Measurements from ENCODE around the gene CCDC117. TPM values are rescaled to one million over a fixed set of nuclear protein-coding genes. Genes with fewer than 3 reads are reported as not detected.

The CCDC117 gene
- total RNA-seq, 1 experiment from 2014 or later, result 18.1 TPM

GRCh38 chr22:28791841-28792490, 19.5 kb downstream of the CCDC117 start:
- no peak overlapping the region for H3K4me3 ChIP-seq (ENCODE audit: low read depth in 2 of 2, low read length in 2 of 2)
- DNase-seq (ENCODE audit: low read depth, low spot score) (no peak), ATAC-seq (0 out of 2 replicates have a peak, but pooled peaks have one; percentile 45)
- no peaks in the 10 kb centered on the region for H3K4me1 ChIP-seq (ENCODE audit: control insufficient read depth, insufficient read depth, low read length)
- intact Hi-C loops (cut with micrococcal nuclease; ENCODE audit: unreplicated experiment), result no loop called here
- BruUV-seq (replicated peaks), result no TSS peak
- no peaks in the 10 kb centered on the region for H3K27me3 ChIP-seq (ENCODE audit: control insufficient read depth, insufficient read depth, low read length)
- ChIA-PET POLR2A (no interaction called here), CTCF (interaction anchor here (0.6 kb wide), 1 partner anchor 443 kb away, joined by 5 read pairs; no protein-coding TSS in a partner anchor)
- peaks cover 26% of the 10 kb centered on the region for H3K36me3 ChIP-seq (ENCODE audit: control insufficient read depth, insufficient read depth, low read length)
- H3K27ac ChIP-seq (ENCODE audit: low read length), result no peak overlapping the region
- no peak for TF ChIP-seq POLR2AphosphoS5 (IDR thresholded peaks at IDR 0.05; ENCODE audit: low read depth, low read length)
- TF ChIP-seq SIN3A (IDR thresholded peaks at IDR 0.05; ENCODE audit: borderline replicate concordance, insufficient read depth, low read depth, low read length), result no peak
- no peak for TF ChIP-seq TCF7L2 (IDR thresholded peaks at IDR 0.05; ENCODE audit: low read depth, low read length)
- TF ChIP-seq CTCF (IDR thresholded peaks at IDR 0.05), result no peak
- no peak for TF ChIP-seq REST (IDR thresholded peaks at IDR 0.05; ENCODE audit: insufficient read depth in 1 of 2, low read depth in 2 of 2, low read length in 1 of 2)
- in situ Hi-C loops (cut with HindIII; ENCODE audit: low pct_unique_long_range_greater_than_20kb, low sequenced_read_pairs), result no loop called here
- H3K9me3 ChIP-seq (ENCODE audit: control insufficient read depth, insufficient read depth, low read depth, low read length), result no peaks in the 10 kb centered on the region

- BruUV-seq (replicated peaks), result no TSS peak
- Histone ChIP-seq H3K4me1 (ENCODE audit: control insufficient read depth, insufficient read depth, low read length) (no peaks in the 10 kb centered on the region), H3K27me3 (ENCODE audit: control insufficient read depth, insufficient read depth, low read length) (no peaks in the 10 kb centered on the region), H3K27ac (ENCODE audit: low read length) (no peak overlapping the region), H3K9me3 (ENCODE audit: control insufficient read depth, insufficient read depth, low read depth, low read length) (no peaks in the 10 kb centered on the region), H3K36me3 (ENCODE audit: control insufficient read depth, insufficient read depth, low read length) (peaks cover 26% of the 10 kb centered on the region), H3K4me3 (ENCODE audit: low read depth in 2 of 2, low read length in 2 of 2) (no peak overlapping the region)
- CTCF ChIA-PET, result no interaction called here
- ATAC-seq, result no peak
- DNase-seq (ENCODE audit: low read depth, low spot score), result no peak
- in situ Hi-C loops (cut with HindIII; ENCODE audit: low pct_unique_long_range_greater_than_20kb, low sequenced_read_pairs) (no loop called here), intact Hi-C loops (cut with micrococcal nuclease; ENCODE audit: unreplicated experiment) (no loop called here)
- TF ChIP-seq POLR2AphosphoS5 (IDR thresholded peaks at IDR 0.05; ENCODE audit: low read depth, low read length) (0 out of 2 replicates have a peak, but pooled peaks have one; percentile 25), TCF7L2 (IDR thresholded peaks at IDR 0.05; ENCODE audit: low read depth, low read length) (no peak)
- POLR2A ChIA-PET, result no interaction called here
These were observed 20.2 kb downstream of the CCDC117 start for GRCh38 chr22:28792491-28793383.

Measured in Panc1 (cell line).